Activated CD8-positive, alpha-beta T cell treated with anti-CD3 and anti-CD28 coated beads, Interleukin-2, amount 10 ng/mL, durations not matched to agents 7 days and 5 days (primary cell): Measurements from ENCODE around the gene MCF2L2. TPM values are rescaled to one million over a fixed set of nuclear protein-coding genes. Genes with fewer than 3 reads are reported as not detected.
"Not testable (repeated sequence)": the region's sequence is repeated elsewhere in the genome, so short reads cannot be mapped to it uniquely, and the experiment has no call there.

Experiments used
- ATAC-seq: fragments of 150-1000 bp; cut with Tn5 transposase; one replicate; pipeline ENCODE4 v1.10.0; 2021; ENCODE audit warnings: moderate library complexity
- CTCF ChIA-PET: fragments of 350-600 bp; sonication (Branson Sonifier 250); formaldehyde crosslinking; loops from one replicate; lab custom pipeline; 2021; ENCODE audit warnings: antibody characterized with exemption; lab: Charles Lee
- POLR2A ChIA-PET: fragments of 350-600 bp; sonication (Branson Sonifier 250); formaldehyde crosslinking; loops from one replicate; lab custom pipeline; 2021; ENCODE audit warnings: antibody characterized with exemption; lab: Charles Lee
- DNase-seq: peaks from one replicate; pipeline ENCODE4 v3.0.0-alpha.2; 2020
- H3K27ac Mint-ChIP-seq: one replicate; pipeline ENCODE4 v1.8.0; 2021; ENCODE audit warnings: mild to moderate bottlenecking, mixed read lengths
- H3K27me3 Mint-ChIP-seq: one replicate; pipeline ENCODE4 v1.8.0; 2021; ENCODE audit warnings: low read depth, mixed read lengths
- H3K36me3 Mint-ChIP-seq: one replicate; pipeline ENCODE4 v1.8.0; 2021; ENCODE audit warnings: low read depth, mixed read lengths
- H3K4me1 Mint-ChIP-seq: one replicate; pipeline ENCODE4 v1.8.0; 2021; ENCODE audit warnings: low read depth, mixed read lengths
- H3K4me3 Mint-ChIP-seq: one replicate; pipeline ENCODE4 v1.8.0; 2021; ENCODE audit warnings: mild to moderate bottlenecking, mixed read lengths
- H3K9me3 Mint-ChIP-seq: one replicate; pipeline ENCODE4 v1.8.0; 2022; ENCODE audit warnings: mixed read lengths; ENCODE audit not compliant: insufficient read depth
- total RNA-seq, 2 experiments: library from RNA; stranded (reverse); gene quantifications; one replicate each; pipeline ENCODE4 v1.2.3, GENCODE V29; 2021

The MCF2L2 gene
- total RNA-seq, 2 experiments from 2014 or later: 7.2 to 7.5 TPM

- CTCF ChIA-PET: no interaction called here
- no peak overlapping the region for H3K27ac Mint-ChIP-seq
- no peaks in the 10 kb centered on the region for H3K4me1 Mint-ChIP-seq
- H3K36me3 Mint-ChIP-seq: peaks cover 20% of the 10 kb centered on the region
- H3K9me3 Mint-ChIP-seq: peaks cover 20% of the 10 kb centered on the region
- ATAC-seq (no peak), DNase-seq (no peak)
- H3K4me3 Mint-ChIP-seq: no peak overlapping the region
- POLR2A ChIA-PET: no interaction called here
- peaks cover 5% of the 10 kb centered on the region for H3K27me3 Mint-ChIP-seq
Observed at GRCh38 chr3:183244219-183244618, 184.2 kb downstream of the MCF2L2 start.

- H3K36me3 Mint-ChIP-seq: peaks cover 20% of the 10 kb centered on the region
- H3K27ac Mint-ChIP-seq: no peak overlapping the region
- ChIA-PET POLR2A (no interaction called here), CTCF (no interaction called here)
- peaks cover 5% of the 10 kb centered on the region for H3K27me3 Mint-ChIP-seq
- ATAC-seq (no peak), DNase-seq (no peak)
- peaks cover 20% of the 10 kb centered on the region for H3K9me3 Mint-ChIP-seq
- no peaks in the 10 kb centered on the region for H3K4me1 Mint-ChIP-seq
- no peak overlapping the region for H3K4me3 Mint-ChIP-seq
Observed at GRCh38 chr3:183242431-183242830, 186.0 kb downstream of the MCF2L2 start.

GRCh38 chr3:183239046-183239445 is 189.4 kb downstream of the MCF2L2 start:
- Mint-ChIP-seq H3K27ac (no peak overlapping the region), H3K36me3 (peaks cover 20% of the 10 kb centered on the region), H3K4me1 (peaks cover under 1% of the 10 kb centered on the region), H3K27me3 (peaks cover 2% of the 10 kb centered on the region), H3K4me3 (no peak overlapping the region), H3K9me3 (peaks cover 20% of the 10 kb centered on the region)
- DNase-seq (no peak), ATAC-seq (no peak)
- ChIA-PET POLR2A (no interaction called here), CTCF (no interaction called here)

GRCh38 chr3:183233966-183234365 is 194.5 kb downstream of the MCF2L2 start:
- ChIA-PET POLR2A (no interaction called here), CTCF (interaction anchor here (0.8 to 1.0 kb wide), 2 partner anchors 10 to 149 kb away, joined by 3 read pairs; no protein-coding TSS in a partner anchor)
- Mint-ChIP-seq H3K27me3 (no peaks in the 10 kb centered on the region), H3K36me3 (no peaks in the 10 kb centered on the region), H3K27ac (no peak overlapping the region), H3K9me3 (no peaks in the 10 kb centered on the region), H3K4me1 (peaks cover 2% of the 10 kb centered on the region), H3K4me3 (no peak overlapping the region)
- DNase-seq: no peak
- ATAC-seq: no peak

DNA sequence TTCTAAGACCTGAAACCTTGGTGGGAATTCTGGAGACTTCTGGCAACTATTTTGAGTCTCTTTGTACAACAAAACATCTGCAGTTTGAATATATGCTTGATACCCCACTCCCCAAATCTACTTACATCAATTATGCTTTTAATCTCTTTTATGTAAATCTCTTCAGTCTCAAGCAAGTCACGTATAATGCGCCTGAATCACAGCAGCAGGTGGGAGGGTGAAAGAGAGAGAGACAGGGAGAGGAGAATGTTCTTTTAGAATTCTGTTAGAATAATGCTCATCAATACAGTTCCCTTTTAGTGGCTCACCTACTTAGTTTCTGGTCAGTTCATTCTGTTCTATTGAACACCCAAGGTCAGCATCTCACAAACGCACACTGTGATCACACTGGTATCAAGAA is 197.6 kb downstream of the MCF2L2 start:
- H3K4me3 Mint-ChIP-seq: no peak overlapping the region
- no peaks in the 10 kb centered on the region for H3K9me3 Mint-ChIP-seq
- ChIA-PET POLR2A (interaction anchor here (0.6 kb wide), 1 partner anchor 9 kb away, joined by 6 read pairs; no protein-coding TSS in a partner anchor), CTCF (no interaction called here)
- peaks cover 2% of the 10 kb centered on the region for H3K4me1 Mint-ChIP-seq
- DNase-seq: no peak
- ATAC-seq: no peak
- H3K27ac Mint-ChIP-seq: no peak overlapping the region
- no peaks in the 10 kb centered on the region for H3K36me3 Mint-ChIP-seq
- no peaks in the 10 kb centered on the region for H3K27me3 Mint-ChIP-seq

DNA sequence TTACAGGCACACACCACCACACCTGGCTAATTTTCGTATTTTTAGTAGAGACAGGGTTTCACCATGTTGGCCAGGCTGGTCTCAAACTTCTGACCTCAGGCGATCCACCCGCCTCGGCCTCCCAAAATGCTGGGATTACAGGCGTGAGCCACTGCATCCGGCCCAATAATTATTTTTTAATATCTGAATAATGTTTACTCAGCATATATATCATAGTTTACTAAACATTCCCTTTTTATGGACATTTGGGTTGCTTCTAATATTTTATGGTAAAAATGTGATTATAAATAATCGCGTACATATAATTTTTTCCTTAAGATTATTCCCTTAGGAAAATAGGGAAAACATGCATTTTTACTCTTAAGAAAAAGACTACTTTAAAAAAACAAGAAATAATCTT is 198.2 kb downstream of the MCF2L2 start:
- ATAC-seq, POLR2A ChIA-PET, DNase-seq, H3K36me3 Mint-ChIP-seq, H3K4me1 Mint-ChIP-seq, H3K4me3 Mint-ChIP-seq, CTCF ChIA-PET, H3K27ac Mint-ChIP-seq, H3K9me3 Mint-ChIP-seq, H3K27me3 Mint-ChIP-seq: not testable (repeated sequence)

- H3K27me3 Mint-ChIP-seq: no peaks in the 10 kb centered on the region
- H3K36me3 Mint-ChIP-seq: no peaks in the 10 kb centered on the region
- no peak overlapping the region for H3K27ac Mint-ChIP-seq
- H3K4me3 Mint-ChIP-seq: no peak overlapping the region
- DNase-seq: no peak
- ATAC-seq: no peak
- H3K4me1 Mint-ChIP-seq: peaks cover 13% of the 10 kb centered on the region
- no peaks in the 10 kb centered on the region for H3K9me3 Mint-ChIP-seq
- ChIA-PET POLR2A (no interaction called here), CTCF (interaction anchor here (1.6 kb wide), 1 partner anchor 45 kb away, joined by 4 read pairs; no protein-coding TSS in a partner anchor)
Observed at GRCh38 chr3:183229178-183229577, 199.2 kb downstream of the MCF2L2 start.

DNA sequence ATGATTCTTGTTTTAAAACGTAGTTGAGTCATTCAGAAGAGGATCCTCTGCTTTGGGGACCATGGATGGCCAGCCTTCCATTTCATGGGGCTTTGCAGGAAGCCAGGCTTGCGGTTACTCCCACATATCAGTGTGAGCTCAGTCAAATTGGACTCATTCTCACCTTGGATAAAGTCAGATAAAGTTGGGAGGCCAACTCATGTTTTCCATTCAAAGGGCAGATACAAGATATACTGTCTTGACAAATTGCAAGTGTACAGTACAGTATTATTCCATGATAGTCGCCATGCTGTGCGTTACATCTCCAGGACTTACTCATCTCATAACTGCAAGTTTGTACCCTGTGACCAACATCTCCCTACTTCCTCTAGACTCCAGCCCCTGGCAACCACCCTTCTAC is 200.8 kb downstream of the MCF2L2 start:
- POLR2A ChIA-PET: no interaction called here
- CTCF ChIA-PET: interaction anchor here (1.6 kb wide), 1 partner anchor 43 kb away, joined by 4 read pairs; no protein-coding TSS in a partner anchor
- Mint-ChIP-seq H3K9me3 (no peaks in the 10 kb centered on the region), H3K4me1 (peaks cover 17% of the 10 kb centered on the region), H3K4me3 (no peak overlapping the region), H3K27ac (no peak overlapping the region), H3K36me3 (no peaks in the 10 kb centered on the region), H3K27me3 (no peaks in the 10 kb centered on the region)
- ATAC-seq (no peak), DNase-seq (no peak)

GRCh38 chr3:183226333-183226890 is 202.0 kb downstream of the MCF2L2 start:
- CTCF ChIA-PET: no interaction called here

GRCh38 chr3:183224180-183224970 is 204.0 kb downstream of the MCF2L2 start:
- Mint-ChIP-seq H3K9me3 (no peaks in the 10 kb centered on the region), H3K36me3 (no peaks in the 10 kb centered on the region), H3K4me1 (peaks cover 18% of the 10 kb centered on the region), H3K27ac (peak overlapping the region; percentile 77), H3K4me3 (peak overlapping the region; percentile 54), H3K27me3 (no peaks in the 10 kb centered on the region)
- CTCF ChIA-PET: interaction anchor here (0.6 to 1.6 kb wide), 6 partner anchors 10 to 161 kb away, joined by 3 to 7 read pairs (median 4); no protein-coding TSS in a partner anchor
- peak; percentile 67 for DNase-seq
- POLR2A ChIA-PET: interaction anchor here (0.6 to 1.2 kb wide), 4 partner anchors 29 to 222 kb away, joined by 3 to 5 read pairs (median 3); partner anchors contain the start of gene B3GNT5
- ATAC-seq: peak; percentile 97

More at GRCh38 chr3:183226333-183226890, 202.0 kb downstream of the MCF2L2 start:
- no peak overlapping the region for H3K4me3 Mint-ChIP-seq
- H3K4me1 Mint-ChIP-seq: peaks cover 18% of the 10 kb centered on the region
- H3K27me3 Mint-ChIP-seq: no peaks in the 10 kb centered on the region
- H3K36me3 Mint-ChIP-seq: no peaks in the 10 kb centered on the region
- ATAC-seq (no peak), DNase-seq (no peak)
- H3K27ac Mint-ChIP-seq: no peak overlapping the region
- no peaks in the 10 kb centered on the region for H3K9me3 Mint-ChIP-seq
- POLR2A ChIA-PET: no interaction called here

DNA sequence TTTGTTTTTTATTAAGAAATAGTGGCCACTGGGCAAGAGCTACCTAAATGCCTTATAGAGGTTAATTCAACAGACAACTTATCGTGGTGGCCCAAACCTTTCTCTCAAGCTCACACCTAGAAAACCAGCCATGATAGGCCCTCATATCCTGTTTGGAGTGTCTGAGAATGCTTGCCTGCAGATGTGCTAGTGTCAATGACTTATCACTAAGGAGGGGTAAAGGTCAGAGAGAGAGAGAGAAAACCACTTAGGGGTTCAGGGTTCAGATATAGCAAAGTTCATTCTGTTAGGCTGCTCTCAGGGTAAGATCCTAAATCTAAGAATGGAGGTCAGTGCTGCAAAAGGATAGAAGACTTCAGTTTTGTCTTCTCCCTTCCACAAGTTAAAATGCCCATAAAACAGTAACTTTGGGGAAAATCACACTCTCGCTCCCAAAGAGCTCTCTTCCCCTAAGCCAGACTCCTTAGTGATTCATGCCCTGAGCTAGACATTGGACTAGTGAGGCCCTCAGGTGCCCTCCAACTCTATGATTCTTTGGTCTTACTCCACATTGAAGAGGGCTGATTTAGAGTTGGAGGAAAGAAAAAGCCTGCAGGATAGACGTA is 205.7 kb downstream of the MCF2L2 start:
- no peak overlapping the region for H3K4me3 Mint-ChIP-seq
- ATAC-seq: no peak
- no peak for DNase-seq
- no peaks in the 10 kb centered on the region for H3K9me3 Mint-ChIP-seq
- H3K27me3 Mint-ChIP-seq: no peaks in the 10 kb centered on the region
- H3K27ac Mint-ChIP-seq: no peak overlapping the region
- peaks cover 29% of the 10 kb centered on the region for H3K4me1 Mint-ChIP-seq
- POLR2A ChIA-PET: interaction anchor here (0.6 kb wide), 2 partner anchors 8 to 43 kb away, joined by 4 to 6 read pairs; no protein-coding TSS in a partner anchor
- CTCF ChIA-PET: interaction anchor here (0.8 to 1.4 kb wide), 4 partner anchors 9 to 162 kb away, joined by 3 to 5 read pairs (median 4); no protein-coding TSS in a partner anchor
- peaks cover 3% of the 10 kb centered on the region for H3K36me3 Mint-ChIP-seq
